Endothelial cell of umbilical vein (primary cell): Measurements from ENCODE around the gene ANKS1A.

Experiments used
- CTCF ChIP-seq, 2 donors: IDR thresholded peaks; 1 replicate in 1 of 2; 2 replicates in 1 of 2; pipeline ENCODE4 v1.5.1; 2011; ENCODE audit warnings: low read length in 2 of 2, mild to moderate bottlenecking in 2 of 2, moderate library complexity in 2 of 2, control low read depth in 1 of 2, inconsistent platforms in 1 of 2, low read depth in 1 of 2; ENCODE audit not compliant: insufficient read depth in 1 of 2; ENCODE audit errors: extremely low read depth in 1 of 2
- EZH2 ChIP-seq: IDR thresholded peaks from 2 replicates; pipeline ENCODE4 v1.6.1; 2012; ENCODE audit warnings: borderline replicate concordance, low read depth, mild to moderate bottlenecking, moderate library complexity, low read length, inconsistent platforms; ENCODE audit not compliant: severe bottlenecking
- POLR2A ChIP-seq: IDR thresholded peaks from 2 replicates; pipeline ENCODE4 v1.6.1; 2012; ENCODE audit warnings: low read depth, mild to moderate bottlenecking, control low read depth, low read length

GRCh38 chr6:35093118-35093445 is 204.0 kb downstream of the ANKS1A start:
- TF ChIP-seq EZH2 (no peak), POLR2A (no peak), CTCF (IDR thresholded peaks at IDR 0.05; ENCODE audit: extremely low read depth in 1 of 2, insufficient read depth in 1 of 2, low read depth in 1 of 2, low read length in 2 of 2) (no peak)
